Left ventricle myocardium inferior (tissue), 1 donor: ENCODE measurements around the gene C11orf86. TPM values are rescaled to one million over a fixed set of nuclear protein-coding genes. Genes with fewer than 3 reads are reported as not detected.

Experiments
- DNase-seq: peaks from one replicate; pipeline ENCODE4 v3.0.0-alpha.2; 2020
- H3K27ac ChIP-seq: fragments of 200-600 bp; replicated peaks from 2 replicates; pipeline ENCODE4 v1.8.0; 2021
- H3K27me3 ChIP-seq: fragments of 200-600 bp; 2 replicates; pipeline ENCODE4 v1.8.0; 2021; ENCODE audit warnings: low read depth
- H3K36me3 ChIP-seq: fragments of 200-600 bp; 2 replicates; pipeline ENCODE4 v1.8.0; 2021
- H3K4me1 ChIP-seq: fragments of 200-600 bp; 2 replicates; pipeline ENCODE4 v1.8.0; 2021
- H3K4me3 ChIP-seq: fragments of 200-600 bp; 2 replicates; pipeline ENCODE4 v1.8.0; 2021; ENCODE audit warnings: mild to moderate bottlenecking, moderate library complexity
- H3K9me3 ChIP-seq: fragments of 200-600 bp; replicated peaks from 2 replicates; pipeline ENCODE4 v1.8.0; 2021
- intact Hi-C: fragments of 100-400 bp; cut with micrococcal nuclease; formaldehyde crosslinking; loops from one replicate; pipeline ENCODE4 v1.11.0; 2022
- total RNA-seq: library from RNA; stranded (reverse); fragmentation: NEBNext Ultra II Directional; extraction: Animal tissue kit (Norgen Biotek cat#: 25700); gene quantifications from one replicate; pipeline ENCODE4 v1.2.1, GENCODE V29; 2021
- TF ChIP-seq, protein P1 (sequence below): fragments of 200-600 bp; IDR thresholded peaks from 2 replicates; pipeline ENCODE4 v1.8.0; 2021; ENCODE audit warnings: antibody characterized with exemption, mild to moderate bottlenecking, borderline replicate concordance
- donor health status: DM: no; HTN: yes; CAD: no; lungs with severe emphysema.

The C11orf86 gene
- total RNA-seq, 1 donor from 2014 or later: not detected

DNA sequence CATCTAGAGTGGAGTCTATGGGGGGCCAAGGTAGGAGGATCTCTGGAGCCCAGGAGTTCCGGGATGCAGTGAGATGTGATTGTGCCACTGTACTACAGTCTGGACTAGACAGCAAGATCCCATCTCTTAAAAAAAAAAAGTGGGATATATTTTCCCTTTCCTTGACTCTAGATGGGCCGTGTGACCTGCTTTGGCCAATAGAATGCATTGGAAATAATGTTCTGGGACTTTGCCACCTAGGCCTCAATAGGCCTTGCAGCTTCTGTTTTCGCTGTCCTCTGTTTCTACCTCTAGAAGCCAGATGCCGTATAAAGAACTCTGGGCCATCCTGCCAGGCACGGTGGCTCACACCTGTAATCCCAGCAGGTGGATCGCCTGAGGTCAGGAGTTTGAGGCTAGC lies 3.6 kb downstream of the C11orf86 start:
- Histone ChIP-seq H3K27ac (no peak overlapping the region), H3K27me3 (no peaks in the 10 kb centered on the region), H3K4me3 (no peak overlapping the region), H3K4me1 (peaks cover 16% of the 10 kb centered on the region), H3K36me3 (peaks cover 3% of the 10 kb centered on the region), H3K9me3 (peaks cover 14% of the 10 kb centered on the region)
- no peak for DNase-seq
- intact Hi-C loops: no loop called here
- TF ChIP-seq, protein P1, sequence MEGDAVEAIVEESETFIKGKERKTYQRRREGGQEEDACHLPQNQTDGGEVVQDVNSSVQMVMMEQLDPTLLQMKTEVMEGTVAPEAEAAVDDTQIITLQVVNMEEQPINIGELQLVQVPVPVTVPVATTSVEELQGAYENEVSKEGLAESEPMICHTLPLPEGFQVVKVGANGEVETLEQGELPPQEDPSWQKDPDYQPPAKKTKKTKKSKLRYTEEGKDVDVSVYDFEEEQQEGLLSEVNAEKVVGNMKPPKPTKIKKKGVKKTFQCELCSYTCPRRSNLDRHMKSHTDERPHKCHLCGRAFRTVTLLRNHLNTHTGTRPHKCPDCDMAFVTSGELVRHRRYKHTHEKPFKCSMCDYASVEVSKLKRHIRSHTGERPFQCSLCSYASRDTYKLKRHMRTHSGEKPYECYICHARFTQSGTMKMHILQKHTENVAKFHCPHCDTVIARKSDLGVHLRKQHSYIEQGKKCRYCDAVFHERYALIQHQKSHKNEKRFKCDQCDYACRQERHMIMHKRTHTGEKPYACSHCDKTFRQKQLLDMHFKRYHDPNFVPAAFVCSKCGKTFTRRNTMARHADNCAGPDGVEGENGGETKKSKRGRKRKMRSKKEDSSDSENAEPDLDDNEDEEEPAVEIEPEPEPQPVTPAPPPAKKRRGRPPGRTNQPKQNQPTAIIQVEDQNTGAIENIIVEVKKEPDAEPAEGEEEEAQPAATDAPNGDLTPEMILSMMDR: no peak

DNA sequence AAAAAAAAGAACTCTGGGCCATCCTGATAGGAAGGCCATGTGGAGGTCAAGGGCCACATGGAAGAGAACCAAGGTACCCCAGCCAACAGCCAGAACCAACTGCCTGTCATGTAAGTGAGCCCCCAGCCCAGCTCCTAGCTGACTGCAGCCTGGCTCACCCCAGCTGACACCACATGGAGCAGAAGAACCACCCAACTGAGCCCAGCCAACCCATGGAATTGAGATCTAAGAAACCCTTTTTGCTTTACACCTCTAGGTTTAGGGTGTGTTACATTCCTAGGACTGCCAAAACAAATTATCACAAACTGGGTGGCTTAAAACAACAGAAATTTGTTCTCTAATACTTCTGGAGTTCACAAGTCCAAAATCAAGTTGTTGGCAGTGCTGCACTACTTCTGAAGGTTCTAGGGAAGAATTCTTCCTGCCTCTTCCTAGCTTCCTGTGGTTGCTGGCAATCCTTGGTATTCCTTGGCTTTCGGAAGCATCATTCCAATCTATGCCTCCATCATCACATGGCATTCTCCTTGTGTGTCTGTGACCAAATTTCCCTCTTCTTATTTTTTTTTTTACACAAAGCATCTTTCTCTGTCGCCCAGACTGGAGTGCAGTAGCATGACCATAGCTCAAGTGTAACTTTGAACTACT lies 4.4 kb downstream of the C11orf86 start:
- Histone ChIP-seq H3K4me1 (peaks cover 23% of the 10 kb centered on the region), H3K4me3 (no peak overlapping the region), H3K27ac (no peak overlapping the region), H3K36me3 (peaks cover 3% of the 10 kb centered on the region), H3K27me3 (no peaks in the 10 kb centered on the region), H3K9me3 (peaks cover 14% of the 10 kb centered on the region)
- DNase-seq: no peak
- TF ChIP-seq, protein P1: no peak
- intact Hi-C loops: no loop called here

DNA sequence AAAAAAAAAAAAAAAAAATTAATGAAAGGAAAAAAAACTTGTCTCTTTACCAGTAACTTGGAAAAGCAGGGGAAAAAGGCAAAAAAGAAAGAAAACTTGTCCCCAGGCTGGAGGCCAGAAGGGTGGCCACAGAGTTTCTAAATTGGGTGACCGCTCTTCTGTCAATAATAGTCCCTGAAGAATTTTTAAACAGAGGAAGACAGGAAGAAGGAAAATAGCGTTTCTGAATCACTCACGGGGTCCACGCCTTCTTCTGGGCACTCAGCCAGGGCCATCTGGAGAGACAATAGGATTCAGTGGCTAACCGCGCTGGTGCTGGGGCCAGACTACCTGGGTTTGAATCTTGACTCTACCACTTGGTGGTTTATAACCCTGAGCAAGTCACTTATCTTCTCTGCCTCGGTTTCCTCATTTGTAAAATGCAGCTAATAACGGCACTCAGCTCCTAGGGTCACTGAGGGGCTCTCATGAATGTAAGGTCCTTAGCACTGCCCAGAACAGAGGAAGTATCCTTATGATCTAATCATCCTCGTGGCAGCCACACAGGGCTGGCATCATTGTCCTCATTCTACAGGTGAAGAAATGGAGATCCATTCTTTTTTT lies 7.0 kb downstream of the C11orf86 start:
- Histone ChIP-seq H3K9me3 (peaks cover 14% of the 10 kb centered on the region), H3K4me1 (peaks cover 47% of the 10 kb centered on the region), H3K36me3 (peaks cover 3% of the 10 kb centered on the region), H3K4me3 (no peak overlapping the region), H3K27ac (peak overlapping the region; percentile 27), H3K27me3 (no peaks in the 10 kb centered on the region)
- TF ChIP-seq, protein P1: no peak
- intact Hi-C loops: no loop called here
- DNase-seq: peak; percentile 89

DNA sequence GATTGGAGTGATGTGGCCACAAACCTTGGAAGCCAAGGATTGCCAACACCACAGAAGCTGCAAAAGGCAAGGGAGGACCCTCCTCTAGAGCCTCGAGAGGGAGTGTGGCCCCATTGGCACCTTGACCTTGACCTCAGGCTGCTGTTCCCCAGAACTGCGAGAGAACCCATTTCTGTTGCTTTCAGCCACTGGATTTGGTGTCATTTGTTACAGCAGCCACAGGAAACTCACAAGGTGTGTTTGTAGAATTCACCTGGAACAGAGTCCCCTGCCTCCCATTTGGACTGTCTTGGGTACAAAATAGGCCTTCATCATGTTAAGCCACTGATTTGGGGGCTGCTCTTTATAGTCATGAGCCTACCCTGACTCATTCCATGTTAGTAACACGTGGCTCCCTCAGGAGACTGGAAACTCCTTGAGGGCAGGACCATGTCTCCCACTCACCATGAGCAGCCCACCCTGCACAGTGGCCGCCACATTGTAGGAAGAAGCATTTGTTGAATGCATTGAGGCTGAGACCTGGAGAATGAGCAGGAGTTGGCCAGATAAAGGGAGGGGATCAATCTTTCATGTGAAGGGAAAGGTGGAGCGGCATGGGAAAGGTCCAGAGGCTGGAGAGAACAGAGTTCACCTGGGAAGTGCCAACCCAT lies 8.3 kb downstream of the C11orf86 start:
- TF ChIP-seq, protein P1: no peak
- no peaks in the 10 kb centered on the region for H3K27me3 ChIP-seq
- peaks cover 3% of the 10 kb centered on the region for H3K36me3 ChIP-seq
- peaks cover 53% of the 10 kb centered on the region for H3K4me1 ChIP-seq
- H3K9me3 ChIP-seq: peaks cover 14% of the 10 kb centered on the region
- intact Hi-C loops: no loop called here
- H3K27ac ChIP-seq: no peak overlapping the region
- H3K4me3 ChIP-seq: no peak overlapping the region
- no peak for DNase-seq

DNA sequence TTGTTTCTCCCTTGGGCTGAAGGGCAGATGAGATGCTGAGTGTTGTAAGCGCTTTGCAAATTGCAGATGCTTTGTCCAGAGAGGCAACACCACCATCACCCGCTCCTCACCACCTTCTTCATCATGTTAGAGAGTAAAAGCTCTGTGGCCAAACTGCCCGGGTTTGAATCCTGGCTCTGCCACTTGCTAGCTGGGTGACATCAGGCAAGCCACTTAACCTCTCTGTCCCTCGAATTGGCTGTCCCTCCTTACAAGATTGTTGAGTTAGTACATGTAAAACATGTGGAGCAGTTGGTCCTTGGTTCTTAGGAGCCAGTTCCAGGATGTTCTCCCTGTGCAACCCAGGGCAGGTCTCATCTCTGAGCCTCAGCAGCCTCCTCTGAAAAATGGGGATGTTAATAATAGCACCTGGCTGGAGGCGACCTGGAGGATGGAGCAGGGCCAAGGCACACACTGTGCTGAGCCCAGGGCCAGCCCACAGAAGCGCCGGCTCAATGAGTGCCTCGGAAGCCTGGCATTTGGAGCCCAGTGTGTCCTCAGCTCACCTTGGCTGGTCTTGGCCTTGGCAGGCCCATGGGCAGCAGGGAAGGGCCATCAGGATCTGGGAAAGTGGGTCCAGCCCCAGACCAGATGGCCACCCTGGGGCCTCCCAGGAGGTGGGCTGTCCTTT lies 10.5 kb downstream of the C11orf86 start:
- H3K27me3 ChIP-seq: no peaks in the 10 kb centered on the region
- no peak overlapping the region for H3K4me3 ChIP-seq
- H3K27ac ChIP-seq: peak overlapping the region; percentile 49
- no peaks in the 10 kb centered on the region for H3K36me3 ChIP-seq
- H3K4me1 ChIP-seq: peaks cover 53% of the 10 kb centered on the region
- intact Hi-C loops: no loop called here
- peak; percentile 74 for DNase-seq
- H3K9me3 ChIP-seq: no peaks in the 10 kb centered on the region
- TF ChIP-seq, protein P1: no peak
